IPS DF 6.9 (cell line): ENCODE results near the gene LGALS7.

Experiments
- DNase-seq: peaks from one replicate; pipeline ENCODE4 v3.0.0-alpha.2; 2013; ENCODE audit warnings: low read depth, low spot score
- H3K27ac ChIP-seq: one replicate; pipeline ENCODE4 v1.5.1; 2013; ENCODE audit warnings: low read length, control low read depth
- H3K27me3 ChIP-seq: 2 replicates; pipeline ENCODE4 v1.6.1; 2013; ENCODE audit warnings: mild to moderate bottlenecking, low read length; ENCODE audit not compliant: control insufficient read depth, insufficient read depth
- H3K36me3 ChIP-seq: 2 replicates; pipeline ENCODE4 v1.6.1; 2013; ENCODE audit warnings: low read length; ENCODE audit not compliant: control insufficient read depth, insufficient read depth
- H3K4me1 ChIP-seq: 2 replicates; pipeline ENCODE4 v1.6.1; 2013; ENCODE audit warnings: low read length; ENCODE audit not compliant: control insufficient read depth, insufficient read depth
- H3K4me3 ChIP-seq: 2 replicates; pipeline ENCODE4 v1.5.1; 2013; ENCODE audit warnings: mild to moderate bottlenecking, low read length
- H3K9me3 ChIP-seq: 2 replicates; pipeline ENCODE4 v1.6.1; 2013; ENCODE audit warnings: low read length, inconsistent platforms; ENCODE audit not compliant: control insufficient read depth, insufficient read depth
- WGBS: extraction: QIAGEN DNeasy Blood & Tissue Kit; methylation state at CpG from one replicate; pipeline ENCODE4 v1.1.7; 2013; ENCODE audit warnings: mixed read lengths, missing lambda C conversion rate; ENCODE audit not compliant: insufficient read length, insufficient coverage; 5-methylcytosine and 5-hydroxymethylcytosine counted together

Gene LGALS7

GRCh38 chr19:38726284-38726673, 47.0 kb downstream of the LGALS7 start:
- WGBS, result no CpG with 5 or more reads among the region's 6 CpGs
- Histone ChIP-seq H3K27ac (no peak overlapping the region), H3K4me3 (no peak overlapping the region), H3K27me3 (no peaks in the 10 kb centered on the region), H3K9me3 (no peaks in the 10 kb centered on the region), H3K4me1 (no peaks in the 10 kb centered on the region), H3K36me3 (peaks cover 74% of the 10 kb centered on the region)
- no peak for DNase-seq

GRCh38 chr19:38725469-38726283, 47.6 kb downstream of the LGALS7 start:
- no peak for DNase-seq
- no peaks in the 10 kb centered on the region for H3K9me3 ChIP-seq
- H3K27me3 ChIP-seq, result no peaks in the 10 kb centered on the region
- no peak overlapping the region for H3K4me3 ChIP-seq
- H3K36me3 ChIP-seq, result peaks cover 74% of the 10 kb centered on the region
- no peak overlapping the region for H3K27ac ChIP-seq
- WGBS, result no CpG with 5 or more reads among the region's 21 CpGs
- no peaks in the 10 kb centered on the region for H3K4me1 ChIP-seq

GRCh38 chr19:38723990-38724854, 49.1 kb downstream of the LGALS7 start:
- Histone ChIP-seq H3K9me3 (no peaks in the 10 kb centered on the region), H3K4me1 (no peaks in the 10 kb centered on the region), H3K36me3 (peaks cover 80% of the 10 kb centered on the region), H3K4me3 (no peak overlapping the region), H3K27me3 (no peaks in the 10 kb centered on the region), H3K27ac (no peak overlapping the region)
- no CpG with 5 or more reads among the region's 42 CpGs for WGBS
- no peak for DNase-seq

GRCh38 chr19:38723606-38723965, 49.7 kb downstream of the LGALS7 start:
- no peak overlapping the region for H3K4me3 ChIP-seq
- peaks cover 78% of the 10 kb centered on the region for H3K36me3 ChIP-seq
- DNase-seq, result no peak
- H3K9me3 ChIP-seq, result no peaks in the 10 kb centered on the region
- no peak overlapping the region for H3K27ac ChIP-seq
- no CpG with 5 or more reads among the region's 11 CpGs for WGBS
- no peaks in the 10 kb centered on the region for H3K4me1 ChIP-seq
- no peaks in the 10 kb centered on the region for H3K27me3 ChIP-seq

GRCh38 chr19:38722947-38723605, 50.2 kb downstream of the LGALS7 start:
- H3K27me3 ChIP-seq, result no peaks in the 10 kb centered on the region
- H3K4me3 ChIP-seq, result no peak overlapping the region
- no peak for DNase-seq
- H3K36me3 ChIP-seq, result peaks cover 78% of the 10 kb centered on the region
- WGBS, result no CpG with 5 or more reads among the region's 10 CpGs
- no peaks in the 10 kb centered on the region for H3K9me3 ChIP-seq
- no peaks in the 10 kb centered on the region for H3K4me1 ChIP-seq
- H3K27ac ChIP-seq, result no peak overlapping the region

GRCh38 chr19:38721979-38722773, 51.1 kb downstream of the LGALS7 start:
- Histone ChIP-seq H3K27me3 (no peaks in the 10 kb centered on the region), H3K4me3 (no peak overlapping the region), H3K9me3 (no peaks in the 10 kb centered on the region), H3K27ac (no peak overlapping the region), H3K4me1 (no peaks in the 10 kb centered on the region), H3K36me3 (peaks cover 80% of the 10 kb centered on the region)
- DNase-seq, result no peak
- no CpG with 5 or more reads among the region's 17 CpGs for WGBS

GRCh38 chr19:38721496-38721895, 51.8 kb downstream of the LGALS7 start:
- no peaks in the 10 kb centered on the region for H3K27me3 ChIP-seq
- DNase-seq, result no peak
- H3K9me3 ChIP-seq, result no peaks in the 10 kb centered on the region
- peaks cover 79% of the 10 kb centered on the region for H3K36me3 ChIP-seq
- no CpG with 5 or more reads among the region's 20 CpGs for WGBS
- no peak overlapping the region for H3K27ac ChIP-seq
- H3K4me1 ChIP-seq, result no peaks in the 10 kb centered on the region
- no peak overlapping the region for H3K4me3 ChIP-seq
